OCI-LY7 (cell line): ENCODE data around the gene GAS2L2. TPM values are rescaled to one million over a fixed set of nuclear protein-coding genes. Genes with fewer than 3 reads are reported as not detected.
"Not testable (repeated sequence)": the region's sequence is repeated elsewhere in the genome, so short reads cannot be mapped to it uniquely, and the experiment has no call there.

Experiments
- BruUV-seq: library from RNA; stranded (reverse); fragments of 400-500 nt; replicated peaks from 2 replicates; lab custom pipeline; 2021; lab: Mats Ljungman, UMichigan
- CTCF ChIA-PET: fragments of 300-600 bp; sonication (Branson Sonifier 250); formaldehyde crosslinking; loops from one replicate; lab custom pipeline; 2022; ENCODE audit warnings: antibody characterized with exemption; ENCODE audit not compliant: unreplicated experiment; lab: Charles Lee
- POLR2A ChIA-PET: fragments of 300-600 bp; sonication (Branson Sonifier 250); formaldehyde crosslinking; loops from one replicate; lab custom pipeline; 2022; ENCODE audit warnings: antibody characterized with exemption; lab: Charles Lee
- DNase-seq: peaks from one replicate; pipeline ENCODE4 v3.0.0-alpha.2; 2015; ENCODE audit warnings: low spot score
- H2AFZ ChIP-seq: fragments of 200-600 bp; sonication (generic), shearing (Covaris generic); 2 replicates; pipeline ENCODE4 v1.6.1; 2014; ENCODE audit warnings: mild to moderate bottlenecking, antibody characterized with exemption, low read length, moderate library complexity
- H3K27ac ChIP-seq: fragments of 200-600 bp; sonication (generic); 2 replicates; pipeline ENCODE4 v1.5.1; 2014; ENCODE audit warnings: mixed run types, low read depth, mild to moderate bottlenecking, moderate library complexity, low read length, inconsistent platforms; ENCODE audit not compliant: poor library complexity, severe bottlenecking
- H3K36me3 ChIP-seq: fragments of 200-600 bp; sonication (generic); 2 replicates; pipeline ENCODE4 v1.6.1; 2014; ENCODE audit warnings: mild to moderate bottlenecking, antibody characterized with exemption, low read length, moderate library complexity, mixed read lengths; ENCODE audit not compliant: insufficient read depth
- H3K4me1 ChIP-seq: fragments of 200-600 bp; sonication (generic); 2 replicates; pipeline ENCODE4 v1.5.1; 2014; ENCODE audit warnings: mild to moderate bottlenecking, low read length; ENCODE audit not compliant: insufficient read depth, poor library complexity, severe bottlenecking
- H3K4me2 ChIP-seq: fragments of 200-600 bp; sonication (generic); 2 replicates; pipeline ENCODE4 v1.6.1; 2014; ENCODE audit warnings: mild to moderate bottlenecking, low read length
- H3K4me3 ChIP-seq: fragments of 200-600 bp; sonication (generic); 2 replicates; pipeline ENCODE4 v1.5.1; 2014; ENCODE audit warnings: mild to moderate bottlenecking, low read depth, low read length; ENCODE audit not compliant: poor library complexity, severe bottlenecking
- H3K79me2 ChIP-seq: fragments of 200-600 bp; sonication (generic); 2 replicates; pipeline ENCODE4 v1.6.1; 2016; ENCODE audit warnings: low read depth, mild to moderate bottlenecking, low read length, moderate library complexity, mixed read lengths; ENCODE audit not compliant: insufficient read depth
- H3K9me2 ChIP-seq: fragments of 200-600 bp; sonication (generic); 2 replicates; pipeline ENCODE4 v1.6.1; 2016; ENCODE audit warnings: mild to moderate bottlenecking, low read length, mixed read lengths; ENCODE audit not compliant: insufficient read depth
- H3K9me3 ChIP-seq: fragments of 200-600 bp; sonication (generic); 2 replicates; pipeline ENCODE4 v1.6.1; 2014; ENCODE audit warnings: mild to moderate bottlenecking, mixed run types, low read length, mixed read lengths
- H4K20me1 ChIP-seq: fragments of 200-600 bp; sonication (generic); 2 replicates; pipeline ENCODE4 v1.6.1; 2014; ENCODE audit warnings: mild to moderate bottlenecking, antibody characterized with exemption, low read length, moderate library complexity, mixed read lengths; ENCODE audit not compliant: insufficient read depth
- EZH2phosphoT487 ChIP-seq: fragments of 200-600 bp; sonication (generic); IDR thresholded peaks from 2 replicates; pipeline ENCODE4 v1.6.1; 2018; ENCODE audit warnings: low read depth, borderline replicate concordance, mild to moderate bottlenecking, mixed run types, antibody characterized with exemption, low read length, moderate library complexity, mixed read lengths
- intact Hi-C: fragments of 100-400 bp; cut with micrococcal nuclease; formaldehyde crosslinking; loops from one replicate; pipeline ENCODE4 v1.10.0; 2022; ENCODE audit not compliant: unreplicated experiment
- total RNA-seq, 2 experiments: library from RNA; depleted of rRNA in 1 of 2; stranded (reverse); fragments of >200 nt in 1 of 2; shearing (Covaris generic) in 1 of 2; gene quantifications; 2 replicates each; pipeline ENCODE4 v1.2.3, GENCODE V29; 2014 to 2022
- TF ChIP-seq, protein P1 (sequence below): fragments of 200-600 bp; sonication (generic); conservative IDR thresholded peaks from 2 replicates; pipeline ENCODE4 v1.5.1; 2014; ENCODE audit warnings: mild to moderate bottlenecking, antibody characterized with exemption, low read length, moderate library complexity, mixed read lengths

GAS2L2 gene
- total RNA-seq, 2 experiments from 2014 or later, result 0.21 TPM; not detected in 1

DNA sequence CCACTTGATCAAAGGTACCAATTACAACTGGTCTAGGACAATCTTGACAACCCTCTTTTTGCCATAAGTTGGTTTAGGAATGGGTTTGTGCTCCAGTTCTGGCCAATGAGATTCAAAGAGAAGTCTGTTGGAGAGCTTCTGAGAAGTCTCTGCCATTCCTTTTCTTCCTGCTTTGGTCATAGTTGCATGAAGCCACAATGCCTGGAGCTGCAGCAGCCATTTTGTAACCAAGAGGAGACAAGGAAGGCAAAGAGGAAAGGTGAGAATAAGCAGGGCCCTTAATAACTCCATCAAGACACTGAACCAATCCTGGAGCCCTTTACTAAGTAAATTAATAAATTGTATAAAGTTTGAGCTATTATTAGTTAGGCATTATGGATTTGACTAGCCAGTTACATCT, 4.2 kb upstream of the GAS2L2 start:
- no peak for TF ChIP-seq EZH2phosphoT487
- TF ChIP-seq, protein P1, sequence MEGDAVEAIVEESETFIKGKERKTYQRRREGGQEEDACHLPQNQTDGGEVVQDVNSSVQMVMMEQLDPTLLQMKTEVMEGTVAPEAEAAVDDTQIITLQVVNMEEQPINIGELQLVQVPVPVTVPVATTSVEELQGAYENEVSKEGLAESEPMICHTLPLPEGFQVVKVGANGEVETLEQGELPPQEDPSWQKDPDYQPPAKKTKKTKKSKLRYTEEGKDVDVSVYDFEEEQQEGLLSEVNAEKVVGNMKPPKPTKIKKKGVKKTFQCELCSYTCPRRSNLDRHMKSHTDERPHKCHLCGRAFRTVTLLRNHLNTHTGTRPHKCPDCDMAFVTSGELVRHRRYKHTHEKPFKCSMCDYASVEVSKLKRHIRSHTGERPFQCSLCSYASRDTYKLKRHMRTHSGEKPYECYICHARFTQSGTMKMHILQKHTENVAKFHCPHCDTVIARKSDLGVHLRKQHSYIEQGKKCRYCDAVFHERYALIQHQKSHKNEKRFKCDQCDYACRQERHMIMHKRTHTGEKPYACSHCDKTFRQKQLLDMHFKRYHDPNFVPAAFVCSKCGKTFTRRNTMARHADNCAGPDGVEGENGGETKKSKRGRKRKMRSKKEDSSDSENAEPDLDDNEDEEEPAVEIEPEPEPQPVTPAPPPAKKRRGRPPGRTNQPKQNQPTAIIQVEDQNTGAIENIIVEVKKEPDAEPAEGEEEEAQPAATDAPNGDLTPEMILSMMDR, result no peak
- Histone ChIP-seq H3K4me1 (no peaks in the 10 kb centered on the region), H3K9me3 (no peaks in the 10 kb centered on the region), H3K4me2 (no peak overlapping the region), H3K9me2 (no peaks in the 10 kb centered on the region), H4K20me1 (no peaks in the 10 kb centered on the region), H3K36me3 (no peaks in the 10 kb centered on the region), H3K27ac (no peak overlapping the region), H3K4me3 (no peak overlapping the region), H2AFZ (no peak overlapping the region), H3K79me2 (no peaks in the 10 kb centered on the region)
- intact Hi-C loops, result no loop called here
- BruUV-seq, result no TSS peak
- ChIA-PET CTCF (no interaction called here), POLR2A (interaction anchor here (0.6 to 1.4 kb wide), 2 partner anchors 51 to 175 kb away, joined by 3 to 5 read pairs; partner anchors contain the start of gene TAF15)
- no peak for DNase-seq

DNA sequence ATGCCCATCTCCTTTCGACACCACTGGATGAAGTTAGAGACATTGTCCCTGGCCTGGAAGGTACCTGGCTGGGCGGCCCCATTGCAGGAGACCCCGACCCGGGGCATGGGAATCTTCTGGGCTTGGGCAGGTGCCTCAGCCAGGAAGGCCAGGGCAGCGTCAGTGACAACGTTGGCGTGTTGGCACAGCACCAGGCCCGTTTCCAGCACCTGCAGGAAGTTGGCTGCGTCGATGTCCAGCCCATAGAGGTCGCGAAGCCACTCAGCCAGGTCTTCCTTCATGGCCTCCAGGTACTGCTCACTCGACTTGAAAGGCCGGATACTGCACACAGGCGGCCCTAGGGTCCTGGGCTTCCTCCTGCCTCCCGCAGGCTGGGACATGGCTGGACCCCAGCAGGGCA, 568 bp downstream of the GAS2L2 start:
- Histone ChIP-seq H3K79me2 (no peaks in the 10 kb centered on the region), H3K4me3 (no peak overlapping the region), H3K4me1 (no peaks in the 10 kb centered on the region), H3K9me2 (no peaks in the 10 kb centered on the region), H3K36me3 (no peaks in the 10 kb centered on the region), H3K9me3 (no peaks in the 10 kb centered on the region), H3K27ac (no peak overlapping the region), H4K20me1 (no peaks in the 10 kb centered on the region), H3K4me2 (no peak overlapping the region), H2AFZ (no peak overlapping the region)
- ChIA-PET POLR2A (no interaction called here), CTCF (no interaction called here)
- intact Hi-C loops, result no loop called here
- no TSS peak for BruUV-seq
- no peak for DNase-seq
- TF ChIP-seq EZH2phosphoT487, result no peak
- TF ChIP-seq, protein P1, result no peak

DNA sequence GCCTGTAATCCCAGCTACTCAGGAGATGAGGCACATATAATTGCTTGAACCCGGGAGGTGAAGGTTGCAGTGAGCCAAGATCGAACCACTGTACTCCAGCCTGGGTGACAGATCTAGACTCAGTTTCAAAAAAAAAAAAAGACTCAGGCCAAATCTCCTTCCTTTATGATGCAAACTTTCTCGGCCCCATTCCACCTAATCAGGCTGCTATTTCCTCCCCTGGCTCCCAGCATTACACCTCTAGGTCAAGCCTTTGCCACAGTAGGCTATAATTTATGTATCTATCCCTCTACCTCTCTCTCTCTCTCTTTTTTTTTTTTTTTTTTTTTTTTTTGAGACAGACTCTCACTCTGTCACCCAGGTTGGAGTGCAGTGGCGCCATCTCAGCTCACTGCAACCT, 1.5 kb downstream of the GAS2L2 start:
- H3K36me3 ChIP-seq, BruUV-seq, H3K27ac ChIP-seq, H3K9me3 ChIP-seq, H3K79me2 ChIP-seq, CTCF ChIA-PET, H2AFZ ChIP-seq, H4K20me1 ChIP-seq, H3K4me1 ChIP-seq, H3K9me2 ChIP-seq, DNase-seq, H3K4me2 ChIP-seq, intact Hi-C loops, H3K4me3 ChIP-seq: not testable (repeated sequence)
- POLR2A ChIA-PET, result interaction anchor here (0.7 kb wide), 1 partner anchor 68 kb away, joined by 3 read pairs; no protein-coding TSS in a partner anchor
